KG1 (cell line): ENCODE data around the gene NME7.
"Not testable (repeated sequence)": the region's sequence is repeated elsewhere in the genome, so short reads cannot be mapped to it uniquely, and the experiment has no call there.

Source experiments
- DNase-seq: peaks from one replicate; lab custom pipeline; 2025; lab: John Stamatoyannopoulos, UW

The NME7 gene

DNA sequence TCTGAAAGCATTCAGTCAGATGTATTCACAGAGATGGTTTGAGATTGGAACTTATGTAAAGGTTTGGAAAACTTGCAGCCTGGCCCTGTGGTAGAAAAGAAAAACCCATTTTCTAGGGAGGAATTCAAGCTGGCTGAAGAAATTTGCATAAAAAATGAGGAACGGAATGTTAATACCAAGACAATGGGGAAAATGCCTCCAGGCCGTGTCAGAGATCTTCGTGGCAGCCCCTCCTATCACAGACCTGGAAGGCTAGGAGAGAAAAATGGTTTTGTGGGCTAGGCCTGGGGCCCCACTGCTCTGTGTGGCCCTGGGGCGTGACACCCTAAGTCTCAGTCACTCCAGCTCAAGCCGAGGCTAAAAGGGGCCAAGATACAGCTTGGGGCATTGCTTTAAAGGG lies 26.7 kb downstream of the NME7 start:
- DNase-seq: no peak

DNA sequence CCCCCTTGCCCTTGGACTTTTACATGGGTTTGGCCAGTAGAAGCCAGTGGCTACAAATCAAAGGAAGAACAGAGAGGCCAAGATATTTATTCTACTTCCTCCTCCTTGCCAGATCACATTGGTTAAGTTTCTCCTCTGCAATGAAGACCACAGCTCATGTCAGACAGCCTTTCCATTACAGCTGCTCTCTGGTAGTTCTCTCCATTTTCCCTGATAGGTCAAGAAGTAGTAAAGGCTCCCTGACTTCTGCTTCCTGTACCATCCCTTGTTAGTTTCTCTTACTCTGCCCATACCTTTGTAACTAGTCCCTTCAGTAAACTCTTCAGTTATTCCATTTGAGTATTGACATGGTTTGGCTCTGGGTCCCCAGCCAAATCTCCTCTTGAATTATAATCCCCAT lies 27.8 kb downstream of the NME7 start:
- DNase-seq: no peak

DNA sequence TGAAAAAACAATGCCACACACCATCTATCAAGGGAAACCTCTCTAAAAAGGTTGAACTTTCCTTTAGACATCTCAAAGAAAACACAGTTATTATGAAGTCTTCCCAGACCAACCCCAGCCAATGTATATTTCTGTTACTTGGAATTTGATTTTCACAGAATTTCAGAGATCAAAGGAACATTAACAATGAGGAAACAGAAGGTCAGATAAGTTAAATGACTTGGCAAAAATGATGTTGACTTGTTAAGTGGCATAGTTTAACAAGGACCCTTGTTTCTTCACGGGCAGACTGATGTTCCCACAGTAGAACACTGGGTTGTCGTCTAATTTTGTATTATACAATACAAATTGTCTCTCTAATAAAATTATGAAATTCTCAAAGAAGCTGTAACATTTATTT lies 29.0 kb downstream of the NME7 start:
- no peak for DNase-seq

DNA sequence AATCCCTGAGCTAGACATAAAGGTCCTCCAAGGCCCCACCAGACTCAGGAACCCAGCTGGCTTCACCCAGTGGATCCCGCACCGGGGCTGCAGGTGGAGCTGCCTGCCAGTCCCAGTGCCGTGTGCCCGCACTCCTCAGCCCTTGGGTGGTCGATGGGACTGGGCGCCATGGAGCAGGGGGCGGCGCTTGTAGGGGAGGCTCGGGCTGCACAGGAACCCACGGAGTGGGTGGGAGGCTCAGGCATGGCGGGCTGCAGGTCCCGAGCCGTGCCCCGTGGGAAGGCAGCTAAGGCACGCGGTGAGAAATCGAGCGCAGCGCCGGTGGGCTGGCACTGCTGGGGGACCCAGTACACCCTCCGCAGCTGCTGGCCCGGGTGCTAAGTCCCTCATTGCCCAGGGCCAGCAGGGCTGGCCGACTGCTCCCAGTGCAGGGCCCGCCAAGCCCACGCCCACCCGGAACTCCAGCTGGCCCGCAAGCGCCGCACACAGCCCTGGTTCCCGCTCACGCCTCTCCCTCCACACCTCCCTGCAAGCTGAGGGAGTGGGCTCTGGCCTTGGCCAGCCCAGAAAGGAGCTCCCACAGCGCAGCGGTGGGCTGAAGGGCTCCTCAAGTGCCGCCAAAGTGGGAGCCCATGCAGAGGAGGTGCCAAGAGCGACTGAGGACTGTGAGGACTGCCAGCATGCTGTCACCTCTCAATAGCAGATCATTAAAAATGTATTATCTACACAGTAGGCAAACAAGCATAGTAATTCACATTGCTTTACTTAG lies 30.5 kb downstream of the NME7 start:
- not testable (repeated sequence) for DNase-seq

DNA sequence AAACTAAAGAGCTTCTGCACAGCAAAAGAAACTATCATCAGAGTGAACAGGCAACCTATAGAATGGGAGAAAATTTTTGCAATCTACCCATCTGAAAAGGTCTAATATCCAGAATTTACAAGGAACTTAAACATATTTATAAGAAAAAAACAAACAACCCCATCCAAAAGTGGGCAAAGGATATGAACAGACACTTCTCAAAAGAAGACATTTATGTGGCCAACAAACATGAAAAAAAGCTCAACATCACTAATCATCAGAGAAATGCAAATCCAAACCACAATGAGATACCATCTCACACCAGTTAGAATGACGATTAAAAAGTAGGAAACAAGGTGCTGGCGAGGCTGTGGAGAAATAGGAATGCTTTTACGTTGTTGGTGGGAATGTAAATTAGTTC lies 32.9 kb downstream of the NME7 start:
- not testable (repeated sequence) for DNase-seq

DNA sequence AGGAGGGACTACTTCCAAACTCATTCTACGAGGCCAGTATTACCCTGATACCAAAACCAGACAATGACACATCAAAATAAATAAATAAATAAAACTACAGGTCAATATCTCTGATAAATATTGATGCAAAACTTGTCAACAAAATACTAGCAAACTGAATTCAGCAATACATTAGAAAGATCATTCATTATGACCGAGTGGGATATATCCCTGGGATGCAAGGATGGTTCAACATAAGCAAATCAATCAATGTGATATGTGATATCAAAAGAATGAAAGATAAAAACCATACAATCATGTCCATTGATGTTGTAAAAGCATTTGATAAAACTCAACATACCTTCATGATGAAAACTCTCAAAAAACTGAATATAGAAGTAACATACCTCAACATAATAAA lies 36.7 kb downstream of the NME7 start:
- no peak for DNase-seq

DNA sequence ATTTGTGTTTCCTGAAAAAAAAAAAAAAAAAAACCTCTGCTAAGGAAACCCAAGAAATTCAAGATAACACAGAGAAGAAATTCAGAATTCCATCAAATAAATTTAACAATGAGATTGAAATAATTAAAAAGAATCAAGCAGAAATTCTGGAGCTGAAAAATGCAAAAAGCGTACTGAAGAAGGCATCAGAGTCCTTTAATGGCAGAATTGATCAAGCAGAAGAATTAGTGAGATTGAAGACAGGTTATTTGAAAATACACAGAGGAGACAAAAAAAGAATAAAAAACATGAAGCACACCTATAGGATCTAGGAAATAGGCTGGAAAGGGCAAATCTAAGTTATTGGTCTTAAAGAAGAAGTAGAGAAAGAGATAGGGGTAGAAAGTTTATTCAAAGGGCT lies 38.2 kb downstream of the NME7 start:
- DNase-seq: no peak

DNA sequence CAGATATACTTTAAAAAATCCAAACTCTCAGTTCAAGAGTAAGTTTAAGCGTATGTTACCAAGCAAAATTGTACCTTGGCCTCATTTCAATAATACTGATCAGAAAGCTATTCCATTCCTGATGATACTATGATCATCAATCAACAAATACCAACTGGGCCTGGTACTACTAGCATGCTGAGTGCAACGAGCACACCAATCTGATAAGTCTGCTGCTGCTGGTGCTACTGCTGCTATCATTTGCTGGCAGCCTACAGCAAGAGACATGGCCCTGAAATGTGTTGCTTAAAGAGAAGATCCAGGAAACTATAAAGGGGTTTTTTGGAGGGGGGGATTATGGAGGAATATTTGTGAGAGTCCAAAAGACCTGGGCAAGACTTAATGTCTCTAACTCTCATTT lies 39.7 kb downstream of the NME7 start:
- no peak for DNase-seq

DNA sequence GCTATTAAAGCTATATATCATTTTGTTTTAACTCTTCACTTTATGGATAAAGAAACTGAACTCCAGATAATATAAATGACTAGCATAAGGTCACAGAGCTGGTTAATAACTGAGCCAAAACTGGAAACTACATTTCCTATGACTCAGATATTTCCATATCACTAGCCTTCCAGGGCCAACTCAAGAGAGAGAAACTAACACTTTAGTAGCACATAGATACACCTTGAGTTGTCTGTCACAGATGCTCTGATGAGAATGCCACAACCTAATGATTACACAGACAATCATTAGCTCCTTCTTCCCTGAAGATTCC lies 40.7 kb downstream of the NME7 start:
- DNase-seq: peak; percentile 64

DNA sequence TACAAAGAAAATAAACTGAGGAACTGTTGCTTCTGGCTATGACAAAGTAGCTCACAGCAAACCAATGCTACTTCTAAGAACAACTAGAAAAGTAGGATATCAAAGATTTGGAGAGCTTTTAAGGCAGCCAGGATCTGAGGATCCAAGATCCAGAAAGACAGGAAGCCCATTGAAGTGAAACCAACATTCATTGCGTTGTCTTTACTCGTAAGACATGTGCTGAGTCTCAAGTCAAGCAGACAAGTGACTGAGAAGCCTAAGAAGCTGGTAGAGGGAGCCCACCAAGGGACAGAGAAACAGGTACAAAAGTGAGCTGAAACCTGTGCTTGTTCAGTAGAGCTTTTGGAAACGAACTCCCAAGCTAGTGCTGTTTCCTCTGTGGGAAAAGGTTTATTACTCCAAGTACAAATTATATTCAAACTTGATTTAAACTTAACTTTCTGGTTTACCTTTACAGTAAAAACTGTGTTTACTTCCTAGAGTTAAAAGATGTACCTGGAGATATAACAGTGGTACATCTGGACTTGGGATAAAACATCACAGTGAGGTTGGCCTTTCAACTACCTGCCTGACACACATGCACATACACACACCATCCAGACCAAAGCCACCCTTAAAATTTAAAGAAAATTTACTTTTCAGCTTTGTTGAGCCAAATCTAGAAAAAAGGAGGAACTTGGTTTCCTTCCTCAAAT lies 41.2 kb downstream of the NME7 start:
- peak; percentile 64 for DNase-seq

DNA sequence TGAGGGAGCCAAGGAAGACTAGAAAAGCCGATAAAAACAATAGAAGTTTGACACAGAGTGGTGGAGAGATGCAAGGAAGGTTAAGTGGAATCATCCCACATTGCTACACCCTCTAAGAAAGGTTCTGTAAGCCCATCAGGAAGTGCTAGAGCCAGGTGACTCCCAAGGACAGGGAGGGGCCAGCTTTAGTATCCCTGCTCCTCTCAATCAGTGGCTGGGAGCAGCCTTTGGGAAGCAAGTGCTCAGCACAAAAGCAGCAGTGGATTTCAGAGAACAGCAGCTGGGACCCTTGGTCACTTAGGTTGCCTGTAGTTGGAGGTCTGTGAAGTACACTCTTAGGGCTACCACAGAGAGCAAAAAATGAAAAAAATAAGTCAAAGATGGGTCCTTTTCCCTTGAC lies 42.5 kb downstream of the NME7 start:
- DNase-seq: no peak

DNA sequence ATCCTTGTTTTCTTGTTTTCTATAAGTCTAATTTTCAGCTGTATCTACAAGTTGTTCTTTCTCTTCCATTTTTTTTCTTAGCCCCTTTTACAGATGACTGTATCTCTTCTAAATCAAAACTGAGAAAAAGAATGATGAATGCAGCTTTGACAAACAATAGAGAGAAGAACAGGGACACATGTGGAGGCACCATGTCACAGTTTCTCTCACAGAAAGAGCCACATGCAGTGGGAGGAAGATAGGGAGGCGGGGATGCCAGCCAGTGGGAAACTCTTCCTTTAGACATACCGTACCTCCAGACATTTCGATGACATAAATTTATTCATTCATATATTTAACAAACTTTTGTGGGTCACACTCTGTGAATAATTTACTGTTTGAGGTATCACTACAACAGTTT lies 45.5 kb downstream of the NME7 start:
- DNase-seq: no peak

DNA sequence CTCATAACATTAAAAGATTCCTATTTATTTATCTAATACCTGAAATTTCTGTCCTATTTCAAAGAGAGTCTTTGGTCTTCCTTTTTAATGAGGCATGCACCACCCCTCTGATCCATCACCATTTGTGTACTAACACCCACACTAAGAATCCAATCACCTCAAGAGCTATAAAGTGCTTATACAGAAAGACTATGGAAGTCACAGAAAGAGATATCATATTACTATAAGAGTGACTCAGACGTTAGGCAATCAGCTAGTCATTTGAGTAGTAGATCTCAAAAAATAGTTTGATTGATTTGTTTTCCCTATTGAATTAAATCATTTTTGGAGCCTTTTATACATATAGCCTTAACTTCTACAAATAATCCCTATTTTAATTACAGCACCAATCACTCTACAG lies 46.1 kb downstream of the NME7 start:
- DNase-seq: no peak

DNA sequence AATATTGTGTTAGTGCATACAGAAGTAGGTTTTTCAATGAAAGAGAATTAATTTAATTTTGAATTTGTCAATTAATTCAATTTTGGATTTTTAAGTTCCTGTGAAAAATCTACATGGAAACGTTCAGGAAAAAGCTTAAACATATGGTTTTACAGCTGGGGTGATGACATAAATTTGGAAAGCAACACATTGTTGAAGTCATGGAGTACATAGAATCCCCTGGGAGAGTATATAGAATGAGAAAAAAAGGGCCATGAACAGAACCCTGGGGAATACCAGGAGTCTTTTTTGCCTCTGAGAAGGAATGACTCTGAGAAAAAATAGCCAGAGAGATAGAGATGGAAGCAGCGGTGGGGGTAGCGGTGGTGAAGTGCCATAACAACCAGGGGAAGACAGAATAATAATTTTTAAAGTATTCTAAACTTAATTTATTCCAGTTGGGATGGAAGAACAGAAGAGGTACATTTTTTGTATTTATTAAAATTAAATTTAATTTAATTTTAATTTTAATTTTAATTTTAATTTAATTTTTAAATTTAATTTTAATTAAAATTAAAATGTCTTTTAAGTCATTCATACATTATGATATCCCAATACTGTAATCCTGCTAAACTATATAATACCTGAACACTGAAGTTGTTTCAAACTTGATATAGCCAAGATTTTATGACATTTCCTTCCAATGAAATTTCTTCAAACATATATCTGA lies 48.9 kb downstream of the NME7 start:
- no peak for DNase-seq

DNA sequence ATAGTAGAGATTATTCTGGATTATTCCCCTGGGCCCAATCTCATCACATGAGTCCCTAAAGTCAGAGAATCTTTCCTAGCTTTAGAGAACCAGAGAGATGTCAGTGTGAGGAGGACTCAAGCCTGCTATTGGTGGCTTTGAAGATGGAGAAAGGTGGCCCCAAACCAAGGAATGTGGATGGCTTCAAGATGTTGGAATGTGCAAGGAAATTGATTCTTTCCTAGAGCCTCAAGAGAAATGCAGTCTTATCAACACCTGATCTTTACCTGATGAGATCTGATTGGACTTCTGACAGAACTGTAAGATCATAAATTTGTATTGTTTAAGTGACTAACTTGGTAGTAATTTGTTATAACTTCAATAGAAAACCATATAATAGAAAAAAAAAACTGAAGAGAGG lies 51.0 kb downstream of the NME7 start:
- DNase-seq: no peak

DNA sequence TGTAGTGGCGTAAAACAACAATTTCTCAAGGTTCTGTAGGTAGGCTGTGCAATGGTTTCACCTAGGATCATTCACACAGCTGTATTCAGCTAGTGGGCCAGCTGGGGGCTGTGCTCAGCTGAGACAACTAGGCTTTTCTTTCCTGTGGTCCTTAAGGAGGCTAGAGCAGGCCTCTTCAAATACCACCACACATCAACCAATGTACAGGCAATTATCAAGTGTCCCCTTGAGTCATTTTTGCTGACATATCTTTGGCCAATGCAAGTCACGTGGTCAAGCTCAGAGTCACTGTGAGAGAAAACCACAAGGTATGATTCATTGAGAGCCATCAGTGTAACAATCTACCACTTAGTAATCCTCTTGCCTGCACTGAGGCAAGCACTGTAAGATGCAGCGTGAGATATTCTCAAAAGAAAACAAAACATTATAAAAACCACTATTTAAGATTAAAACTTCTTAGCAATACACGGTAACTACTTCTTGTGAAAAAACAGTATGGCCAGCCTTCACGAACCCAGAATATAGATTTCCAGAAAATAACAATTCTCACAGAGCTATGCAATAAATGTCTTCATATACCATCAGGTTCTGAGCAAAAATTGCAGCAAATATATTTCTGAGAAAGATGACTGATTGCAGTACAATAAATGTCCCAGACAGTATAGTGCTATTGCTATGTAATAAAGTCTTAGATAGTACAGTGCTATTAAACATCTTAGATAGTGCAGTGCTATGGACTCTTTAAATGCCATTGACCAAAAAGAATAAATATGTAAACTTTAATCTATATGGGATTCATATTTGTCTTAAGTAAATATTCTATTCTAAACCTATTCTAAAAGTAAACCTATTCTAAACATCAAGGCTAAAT lies 55.3 kb downstream of the NME7 start:
- peak; percentile 54 for DNase-seq

DNA sequence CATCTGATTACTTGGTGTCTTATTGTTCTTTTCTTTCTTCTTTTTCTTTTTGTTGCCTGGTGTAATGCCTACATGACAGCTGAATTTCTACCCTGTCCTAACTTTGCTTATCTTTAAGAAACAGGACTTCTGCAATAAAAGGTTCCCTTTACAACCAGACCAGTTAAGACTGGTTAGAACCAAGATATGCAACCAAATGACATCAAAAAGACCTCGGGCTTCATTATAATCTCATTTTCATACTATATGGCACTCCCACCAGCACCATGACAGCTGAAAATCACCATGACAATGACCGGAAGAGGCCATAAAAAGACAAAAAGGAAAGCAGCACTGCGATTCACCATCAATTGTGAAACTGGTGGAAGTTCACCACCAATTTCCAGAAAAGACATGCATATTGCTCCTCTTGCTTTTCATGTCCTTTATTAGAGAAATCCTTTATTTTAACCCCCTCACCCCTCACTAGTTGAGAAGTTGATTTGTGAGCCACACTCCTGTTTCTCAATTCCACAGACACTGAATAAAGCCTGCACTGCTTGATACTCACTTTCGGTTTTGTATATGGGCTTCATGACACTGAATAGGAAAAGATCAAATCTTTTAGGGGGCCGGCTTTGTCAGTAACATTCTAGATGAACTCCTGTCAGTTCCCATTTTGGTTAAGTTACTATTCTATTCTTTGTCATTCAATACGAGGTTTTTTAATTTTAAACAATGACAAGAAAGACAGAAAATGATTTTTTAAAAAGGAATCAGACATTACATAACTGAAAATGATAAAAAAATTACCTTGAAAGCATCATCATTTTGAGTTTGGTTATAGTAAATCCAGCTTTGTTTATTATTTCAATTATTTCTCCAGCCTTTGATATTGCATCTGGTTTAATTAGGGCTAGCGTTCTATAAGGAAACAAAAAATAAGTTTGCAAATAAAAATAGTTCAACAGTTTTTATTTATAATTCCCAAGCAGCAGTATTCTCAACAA lies 58.1 kb downstream of the NME7 start:
- peak; percentile 46 for DNase-seq

DNA sequence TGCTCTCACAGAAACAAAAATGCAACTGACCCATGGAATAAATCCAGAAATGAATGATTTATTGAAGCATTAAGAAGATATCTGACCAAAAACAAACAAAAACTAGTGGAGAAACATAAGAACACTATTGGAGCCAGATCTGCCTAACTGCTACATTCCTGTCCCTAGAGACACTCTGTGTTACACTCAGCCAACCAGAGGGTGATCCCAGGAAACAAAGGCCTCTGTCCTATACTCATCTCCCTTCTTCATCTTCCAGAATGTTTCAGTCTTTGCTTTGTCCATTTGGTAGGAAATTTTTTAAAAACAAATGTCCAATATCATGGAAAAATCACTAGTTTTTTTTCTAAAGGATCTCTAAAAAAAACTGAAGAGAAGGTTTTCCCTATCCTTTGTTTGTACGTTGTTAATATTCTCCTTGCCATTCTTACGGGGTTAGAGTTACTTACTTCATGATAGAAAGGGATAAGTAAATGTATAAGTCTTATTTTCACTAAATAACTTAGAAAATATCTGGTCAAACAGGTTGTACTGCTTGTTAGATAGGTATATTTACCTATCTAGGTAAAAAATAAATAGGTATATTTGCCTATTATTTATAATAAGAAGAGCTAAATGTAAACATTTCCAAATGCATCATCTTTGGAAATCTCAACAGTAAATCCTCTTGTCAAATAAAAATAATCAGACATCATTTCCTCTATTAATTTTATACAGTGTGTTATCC lies 59.1 kb downstream of the NME7 start:
- no peak for DNase-seq

DNA sequence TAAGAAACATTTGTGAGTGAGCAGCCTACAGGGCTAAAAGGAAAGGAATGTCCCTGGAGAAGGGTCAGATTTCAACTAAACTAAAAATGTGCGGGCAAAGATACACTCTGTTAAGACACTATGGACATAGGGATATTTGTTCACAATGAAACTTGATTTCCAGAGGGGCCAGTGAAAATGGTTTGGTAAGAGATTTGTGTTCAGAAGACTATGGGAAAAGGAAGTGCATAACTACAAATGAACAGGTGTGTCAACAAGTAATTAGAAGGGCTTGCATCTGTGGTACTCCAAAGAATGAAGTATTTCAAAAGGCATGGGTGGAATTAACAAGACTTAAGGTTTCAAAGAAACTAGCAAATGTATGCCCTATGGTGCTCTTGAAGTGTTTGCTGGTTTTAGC lies 60.4 kb downstream of the NME7 start:
- DNase-seq: no peak

DNA sequence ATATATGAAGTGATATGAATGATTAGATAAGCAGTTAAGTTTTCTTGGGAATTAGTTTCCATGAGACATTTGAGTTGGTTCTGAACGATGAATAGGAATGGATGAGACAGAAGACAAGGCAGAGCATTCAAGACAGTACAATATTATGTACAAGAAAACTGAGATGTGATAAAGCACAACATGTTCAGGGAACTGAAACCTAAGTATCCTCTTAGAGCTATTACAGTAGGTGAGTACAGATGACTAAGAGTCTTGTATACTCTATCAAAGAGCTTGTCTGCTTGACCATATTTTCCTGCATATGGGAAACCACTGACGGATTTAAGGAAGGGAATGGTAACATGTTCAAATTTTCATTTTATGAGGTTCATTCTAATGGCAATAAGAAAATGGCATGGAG lies 61.6 kb downstream of the NME7 start:
- DNase-seq: no peak

DNA sequence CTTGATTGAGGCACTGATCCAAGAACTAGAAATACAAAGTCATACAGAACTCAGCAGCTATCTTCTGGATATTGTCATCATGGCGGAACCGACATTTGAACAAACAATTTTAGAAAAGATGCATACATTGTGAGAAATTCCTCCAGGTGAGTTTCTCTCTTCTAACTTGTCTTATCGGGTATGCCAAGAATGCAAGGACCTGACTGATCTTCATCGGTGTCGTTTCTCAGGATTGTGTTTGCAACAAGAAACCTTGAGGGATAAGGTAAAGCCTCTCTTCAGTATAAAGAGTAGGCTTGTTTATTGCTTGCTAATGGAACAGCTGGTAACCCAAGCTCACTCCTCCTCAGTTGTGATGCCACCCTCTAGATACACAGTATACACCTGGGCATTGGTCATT lies 62.2 kb downstream of the NME7 start:
- DNase-seq: no peak
